LNCaP clone FGC (cell line): Measurements from ENCODE around the gene ART4.

Experiments
- DNase-seq: peaks from one replicate; pipeline ENCODE4 v3.0.0-alpha.2; 2011; ENCODE audit warnings: low read depth
- H3K4me3 ChIP-seq: 2 replicates; pipeline ENCODE4 v1.5.1; 2011; ENCODE audit warnings: mild to moderate bottlenecking, low read depth, low read length, control low read depth
- TF ChIP-seq, protein P1 (sequence below): IDR thresholded peaks from 2 replicates; pipeline ENCODE4 v1.5.1; 2012; ENCODE audit warnings: mild to moderate bottlenecking; ENCODE audit not compliant: control insufficient read depth, insufficient read depth; ENCODE audit errors: extremely low read depth

ART4 gene

DNA sequence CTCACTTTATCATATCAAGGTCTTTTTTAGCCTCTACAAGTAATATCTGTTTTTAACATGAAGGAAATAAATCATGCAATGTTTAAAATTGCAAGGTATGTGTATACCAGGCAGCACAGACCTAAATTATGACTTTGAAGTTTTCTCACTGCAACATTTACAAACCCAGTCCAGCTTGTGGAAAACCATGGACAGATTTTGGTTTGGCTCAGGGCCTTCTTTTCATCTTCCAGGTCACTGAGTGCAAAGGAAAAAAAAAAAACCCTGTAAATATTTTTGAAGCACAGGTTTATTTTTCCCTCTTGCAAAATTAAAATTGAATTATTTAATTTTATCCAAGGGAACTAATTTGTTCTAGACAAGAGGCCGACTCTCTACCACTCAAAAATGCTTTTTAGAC lies 28.6 kb upstream of the ART4 start:
- TF ChIP-seq, protein P1, sequence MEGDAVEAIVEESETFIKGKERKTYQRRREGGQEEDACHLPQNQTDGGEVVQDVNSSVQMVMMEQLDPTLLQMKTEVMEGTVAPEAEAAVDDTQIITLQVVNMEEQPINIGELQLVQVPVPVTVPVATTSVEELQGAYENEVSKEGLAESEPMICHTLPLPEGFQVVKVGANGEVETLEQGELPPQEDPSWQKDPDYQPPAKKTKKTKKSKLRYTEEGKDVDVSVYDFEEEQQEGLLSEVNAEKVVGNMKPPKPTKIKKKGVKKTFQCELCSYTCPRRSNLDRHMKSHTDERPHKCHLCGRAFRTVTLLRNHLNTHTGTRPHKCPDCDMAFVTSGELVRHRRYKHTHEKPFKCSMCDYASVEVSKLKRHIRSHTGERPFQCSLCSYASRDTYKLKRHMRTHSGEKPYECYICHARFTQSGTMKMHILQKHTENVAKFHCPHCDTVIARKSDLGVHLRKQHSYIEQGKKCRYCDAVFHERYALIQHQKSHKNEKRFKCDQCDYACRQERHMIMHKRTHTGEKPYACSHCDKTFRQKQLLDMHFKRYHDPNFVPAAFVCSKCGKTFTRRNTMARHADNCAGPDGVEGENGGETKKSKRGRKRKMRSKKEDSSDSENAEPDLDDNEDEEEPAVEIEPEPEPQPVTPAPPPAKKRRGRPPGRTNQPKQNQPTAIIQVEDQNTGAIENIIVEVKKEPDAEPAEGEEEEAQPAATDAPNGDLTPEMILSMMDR = no peak
- DNase-seq = no peak
- no peak overlapping the region for H3K4me3 ChIP-seq

DNA sequence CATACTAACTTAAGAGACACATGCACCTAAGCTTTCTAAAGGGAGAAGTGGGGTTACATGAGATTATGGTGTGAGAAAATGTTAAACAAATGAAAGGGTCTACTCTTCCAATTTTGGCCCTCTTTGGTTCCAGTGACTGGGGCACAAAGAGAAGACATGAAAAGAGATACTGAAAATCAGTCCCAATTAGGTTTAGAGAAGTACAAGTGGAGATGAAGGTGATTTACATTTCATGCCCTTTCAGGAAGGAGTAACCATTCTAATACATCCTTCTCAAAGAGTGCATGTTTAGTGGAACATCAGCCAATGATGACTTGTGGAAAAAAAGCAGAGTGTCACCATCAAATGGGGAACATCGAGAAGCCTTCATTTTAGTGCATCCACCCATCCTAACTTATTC lies 27.9 kb upstream of the ART4 start:
- DNase-seq = no peak
- H3K4me3 ChIP-seq = no peak overlapping the region
- TF ChIP-seq, protein P1 = no peak

DNA sequence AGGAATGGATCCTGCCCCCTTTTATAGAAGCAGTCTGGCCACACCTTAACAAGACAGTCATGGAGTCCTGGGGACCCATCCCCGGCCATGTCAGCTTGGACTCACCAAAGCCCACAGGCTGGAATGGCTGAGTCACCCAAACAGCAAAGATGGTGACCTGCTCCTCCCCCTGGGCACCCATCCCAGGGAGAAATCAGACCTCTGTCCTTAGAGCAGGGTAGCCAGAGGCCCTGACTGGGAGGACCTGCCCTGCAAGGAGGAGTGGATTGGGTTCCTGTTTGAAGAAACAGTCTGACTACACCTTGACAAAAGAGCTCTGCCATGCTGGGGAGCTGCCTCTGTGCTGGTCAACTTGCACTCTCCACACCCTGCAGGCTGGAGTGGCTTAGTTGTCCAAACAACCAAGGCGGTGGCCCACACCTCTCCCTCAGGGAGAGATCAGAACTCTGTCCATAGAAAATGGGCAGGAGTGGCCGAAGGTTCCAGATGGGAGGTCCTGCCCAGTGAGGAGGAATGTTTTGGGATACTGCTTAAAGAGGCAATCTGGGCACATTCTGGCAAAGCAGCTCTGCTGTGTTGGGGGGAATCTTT lies 25.7 kb upstream of the ART4 start:
- TF ChIP-seq, protein P1 = no peak
- no peak for DNase-seq
- no peak overlapping the region for H3K4me3 ChIP-seq

DNA sequence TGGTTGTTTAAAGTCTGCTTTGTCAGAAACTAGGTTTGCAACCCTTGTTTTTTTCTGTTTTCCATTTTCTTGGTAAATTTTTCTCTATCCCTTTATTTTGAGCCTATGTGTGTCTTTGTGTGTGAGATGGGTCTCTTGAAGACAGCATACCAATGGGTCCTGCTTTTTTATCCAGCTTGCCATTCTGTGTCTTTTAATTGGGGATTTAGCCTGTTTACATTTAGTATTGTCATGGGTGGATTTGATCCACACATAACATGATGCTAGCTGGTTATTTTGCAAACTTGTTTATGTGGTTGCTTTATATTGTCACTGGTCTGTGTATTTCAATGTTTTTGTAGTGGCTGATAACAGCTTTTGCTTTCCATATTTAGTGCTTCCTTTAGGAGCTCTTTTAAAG lies 17.2 kb upstream of the ART4 start:
- no peak overlapping the region for H3K4me3 ChIP-seq
- no peak for DNase-seq
- TF ChIP-seq, protein P1 = no peak

DNA sequence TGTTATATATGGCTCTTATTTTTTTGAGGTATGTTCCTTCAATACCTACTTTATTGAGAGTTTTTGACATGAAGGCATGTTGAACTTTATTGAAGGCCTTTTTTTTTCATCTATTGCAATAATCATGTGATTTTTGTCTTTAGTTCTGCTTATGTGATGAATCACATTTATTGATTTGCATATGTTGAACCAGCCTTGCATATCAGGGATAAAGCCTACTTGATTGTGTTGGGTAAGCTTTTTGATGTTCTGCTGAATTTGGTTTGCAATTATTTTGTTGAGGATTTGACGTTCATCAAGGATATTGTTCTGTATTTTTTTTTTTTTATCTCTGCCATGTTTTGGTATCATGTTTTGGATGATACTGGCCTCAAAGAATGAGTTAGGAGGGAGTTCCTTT lies 15.2 kb upstream of the ART4 start:
- TF ChIP-seq, protein P1 = no peak
- H3K4me3 ChIP-seq = no peak overlapping the region
- no peak for DNase-seq

DNA sequence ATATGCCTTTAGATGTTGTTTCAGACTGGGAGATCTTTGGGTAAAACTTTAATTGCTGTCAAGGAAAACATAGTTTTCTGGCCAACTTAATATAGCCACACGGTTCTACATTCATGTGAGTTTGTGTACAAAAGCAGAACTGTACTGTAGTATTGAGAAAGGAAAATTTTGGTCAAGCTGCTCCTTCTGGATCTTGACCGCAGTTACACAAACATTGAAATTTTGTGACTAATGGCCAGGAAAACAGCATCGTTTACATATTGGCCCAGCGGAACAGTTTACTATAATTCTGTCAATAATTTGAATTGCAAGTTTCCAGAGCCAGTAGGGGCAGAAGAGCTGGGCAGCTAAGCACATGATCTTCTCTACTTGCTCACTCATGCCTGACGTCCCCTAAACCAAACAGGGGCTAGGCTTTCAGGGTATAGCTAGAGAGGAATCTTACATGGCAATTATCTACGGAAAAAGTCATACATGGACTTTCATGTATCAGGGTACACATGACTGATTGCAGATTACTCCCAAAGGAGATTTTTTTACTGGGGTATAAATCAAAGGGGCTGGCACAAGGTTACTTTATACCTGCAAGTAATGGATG lies 11.4 kb upstream of the ART4 start:
- TF ChIP-seq, protein P1 = no peak
- H3K4me3 ChIP-seq = no peak overlapping the region
- no peak for DNase-seq

DNA sequence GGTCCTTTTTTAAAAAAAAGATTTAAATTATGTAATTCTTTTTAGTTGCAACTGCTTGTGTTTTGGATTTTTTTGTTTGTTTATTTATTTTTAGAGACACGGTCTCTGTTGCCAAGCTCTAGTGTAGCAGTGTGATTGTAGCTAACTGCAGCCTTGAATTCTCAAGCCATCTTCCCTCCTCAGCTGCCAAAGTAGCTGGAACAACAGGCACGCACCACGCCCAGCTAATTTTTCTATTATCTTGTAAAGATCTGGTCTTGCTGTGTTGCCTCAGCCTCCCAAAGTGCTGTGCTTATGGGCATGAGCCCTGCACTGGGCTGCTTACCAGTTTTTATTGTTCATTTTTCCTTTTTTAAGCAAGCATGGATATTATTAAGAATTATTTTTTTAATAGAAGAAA lies 10.6 kb upstream of the ART4 start:
- TF ChIP-seq, protein P1 = no peak
- DNase-seq = no peak
- H3K4me3 ChIP-seq = no peak overlapping the region
